ENCODE results near the gene LRFN2. TPM values are rescaled to one million over a fixed set of nuclear protein-coding genes. Genes with fewer than 3 reads are reported as not detected.

The LRFN2 gene
- total RNA-seq, 1 donor from 2014 or later = not detected

- Mint-ChIP-seq H3K27ac (ENCODE audit: unreplicated experiment) (no peak overlapping the region), H3K4me3 (no peak overlapping the region), H3K9me3 (no peaks in the 10 kb centered on the region), H3K27me3 (ENCODE audit: low read depth) (peaks cover 2% of the 10 kb centered on the region), H3K4me1 (no peaks in the 10 kb centered on the region), H3K36me3 (ENCODE audit: low read depth) (no peaks in the 10 kb centered on the region)
- no peak for TF ChIP-seq CTCF (conservative IDR thresholded peaks at IDR 0.05)
- no peak for DNase-seq (ENCODE audit: low read depth, low spot score)
These were observed 228.4 kb downstream of the LRFN2 start for GRCh38 chr6:40358473-40359460.

- no peak for DNase-seq (ENCODE audit: low read depth, low spot score)
These were observed 230.8 kb downstream of the LRFN2 start for GRCh38 chr6:40356242-40356910.

GRCh38 chr6:40355532-40355931 is 231.6 kb downstream of the LRFN2 start:
- Mint-ChIP-seq H3K9me3 (no peaks in the 10 kb centered on the region), H3K27me3 (ENCODE audit: low read depth) (peaks cover 2% of the 10 kb centered on the region), H3K27ac (ENCODE audit: unreplicated experiment) (no peak overlapping the region), H3K4me3 (no peak overlapping the region), H3K4me1 (no peaks in the 10 kb centered on the region), H3K36me3 (ENCODE audit: low read depth) (no peaks in the 10 kb centered on the region)
- TF ChIP-seq CTCF (conservative IDR thresholded peaks at IDR 0.05) = no peak
- no peak for DNase-seq (ENCODE audit: low read depth, low spot score)

More at GRCh38 chr6:40356242-40356910, 230.8 kb downstream of the LRFN2 start:
- no peak for TF ChIP-seq CTCF (conservative IDR thresholded peaks at IDR 0.05)
- Mint-ChIP-seq H3K36me3 (ENCODE audit: low read depth) (no peaks in the 10 kb centered on the region), H3K9me3 (no peaks in the 10 kb centered on the region), H3K27me3 (ENCODE audit: low read depth) (peaks cover 2% of the 10 kb centered on the region), H3K27ac (ENCODE audit: unreplicated experiment) (no peak overlapping the region), H3K4me3 (no peak overlapping the region), H3K4me1 (no peaks in the 10 kb centered on the region)

GRCh38 chr6:40355066-40355465 is 232.1 kb downstream of the LRFN2 start:
- no peak overlapping the region for H3K4me3 Mint-ChIP-seq
- H3K4me1 Mint-ChIP-seq = no peaks in the 10 kb centered on the region
- no peak overlapping the region for H3K27ac Mint-ChIP-seq (ENCODE audit: unreplicated experiment)
- H3K9me3 Mint-ChIP-seq = no peaks in the 10 kb centered on the region
- H3K27me3 Mint-ChIP-seq (ENCODE audit: low read depth) = no peaks in the 10 kb centered on the region
- no peak for TF ChIP-seq CTCF (conservative IDR thresholded peaks at IDR 0.05)
- no peak for DNase-seq (ENCODE audit: low read depth, low spot score)
- H3K36me3 Mint-ChIP-seq (ENCODE audit: low read depth) = no peaks in the 10 kb centered on the region

GRCh38 chr6:40353967-40354452 is 233.2 kb downstream of the LRFN2 start:
- Mint-ChIP-seq H3K27ac (ENCODE audit: unreplicated experiment) (no peak overlapping the region), H3K9me3 (no peaks in the 10 kb centered on the region), H3K27me3 (ENCODE audit: low read depth) (no peaks in the 10 kb centered on the region), H3K4me3 (no peak overlapping the region), H3K36me3 (ENCODE audit: low read depth) (no peaks in the 10 kb centered on the region), H3K4me1 (peaks cover under 1% of the 10 kb centered on the region)
- no peak for TF ChIP-seq CTCF (conservative IDR thresholded peaks at IDR 0.05)
- no peak for DNase-seq (ENCODE audit: low read depth, low spot score)

Data from neural crest cell (in vitro differentiated cells).